Heart right ventricle (tissue), 16 donors: ENCODE measurements around the gene WNT4. TPM values are rescaled to one million over a fixed set of nuclear protein-coding genes. Genes with fewer than 3 reads are reported as not detected.
"Not testable (repeated sequence)": the region's sequence is repeated elsewhere in the genome, so short reads cannot be mapped to it uniquely, and the experiment has no call there.

Experiments
- ATAC-seq, 8 donors: fragments of 200-7000 bp; cut with Tn5 transposase; one replicate each; pipeline ENCODE4 v1.9.1; 2020; ENCODE audit warnings: mild to moderate bottlenecking in 8 of 8, moderate library complexity in 8 of 8, moderate number of reproducible peaks in 1 of 8
- DNase-seq, 2 donors: peaks; one replicate each; pipeline ENCODE4 v3.0.0-alpha.2; 2020
- H3K27ac ChIP-seq, 10 donors: fragments of 200-600 bp; sonication (generic) in 2 of 10; one replicate each; pipeline versions ENCODE4 v1.5.0 to v1.8.0; 2020 to 2022; ENCODE audit warnings: mild to moderate bottlenecking in 3 of 10
- H3K27me3 ChIP-seq, 7 donors: fragments of 200-600 bp; one replicate each; pipeline ENCODE4 v1.8.0; 2021 to 2022; ENCODE audit warnings: mild to moderate bottlenecking in 2 of 7
- H3K36me3 ChIP-seq, 9 donors: fragments of 200-600 bp; sonication (generic) in 1 of 9; one replicate each; pipeline versions ENCODE4 v1.5.0 to v1.8.0; 2020 to 2022; ENCODE audit warnings: mild to moderate bottlenecking in 2 of 9
- H3K4me1 ChIP-seq, 9 donors: fragments of 200-600 bp; sonication (generic) in 1 of 9; one replicate each; pipeline versions ENCODE4 v1.5.0 to v1.8.0; 2020 to 2022; ENCODE audit warnings: mild to moderate bottlenecking in 4 of 9
- H3K4me3 ChIP-seq, 10 donors: fragments of 200-600 bp; sonication (generic) in 2 of 10; one replicate each; pipeline versions ENCODE4 v1.5.0 to v1.8.0; 2020 to 2022; ENCODE audit warnings: mild to moderate bottlenecking in 7 of 10, moderate library complexity in 2 of 10
- H3K9me3 ChIP-seq, 11 donors: fragments of 200-600 bp in 10 of 11; sonication (generic) in 2 of 11; one replicate each; pipeline versions ENCODE4 v1.5.0 to v1.8.0; 2013 to 2022; ENCODE audit warnings: mild to moderate bottlenecking in 2 of 11, control low read depth in 1 of 11, moderate library complexity in 1 of 11
- CTCF ChIP-seq, 9 donors: fragments of 200-600 bp; sonication (generic) in 2 of 9; IDR thresholded peaks; one replicate each; pipeline versions ENCODE4 v1.5.0 to v1.8.0; 2021 to 2022; ENCODE audit warnings: antibody characterized with exemption in 9 of 9, mild to moderate bottlenecking in 5 of 9, moderate library complexity in 1 of 9
- WGBS, 2 donors: extraction: QIAGEN DNeasy Blood & Tissue Kit; methylation state at CpG; one replicate each; pipeline ENCODE4 v1.1.7; 2013; ENCODE audit warnings: inconsistent platforms in 1 of 2; 5-methylcytosine and 5-hydroxymethylcytosine counted together
- intact Hi-C, 10 donors: fragments of 100-400 bp; cut with DNase I; formaldehyde crosslinking; loops; one replicate each; pipeline versions ENCODE4 v1.11.1 to v1.14.2; 2022
- polyA plus RNA-seq, 2 donors: library from polyadenylated mRNA; stranded (reverse); fragments of 200-250 nt; gene quantifications; one replicate each; pipeline ENCODE4 v1.2.3, GENCODE V29; 2013
- total RNA-seq, 10 donors: library from RNA; stranded (reverse); fragmentation: NEBNext Ultra II Directional in 3 of 10; extraction: Animal tissue kit (Norgen Biotek cat#: 25700) in 3 of 10; gene quantifications; one replicate each; pipeline versions ENCODE4 v1.2.1 to v1.2.4, GENCODE V29; 2021 to 2023
- donor health status: Arrhythmogenic right ventricular cardiomyopathy.
- donor health status: ischemic (EF 13 %, LVEDD 7.1; RV severe dilation, severe dysfunction).
- donor health status: healthy with polysubstance abuse.
- donor health status: DM: no; HTN: yes; CAD: no.
- donor health status: DM: no; HTN: no; CAD: no.
- donor health status: ischemic (EF 25% LVEDD 6.9; RV normal size, moderate dysfunction).
- donor health status: ischemic (EF 25% LVEDD 5.7; RV mildly dilated, moderate dysfunction).
- donor health status: healthy.
- donor health status: DM: yes; HTN: yes; CAD: no.
- donor health status: Ischemic cardiomyopathy.
- donor health status: ischemic (EF 35%, LVEDD 5.7; RV mildly dilated, moderate dysfunction).
- donor health status: nonischemic (EF 11% LVEDD 7.7; RV severe dilation, severe dysfunction).
- donor health status: DM: yes; HTN: yes; CAD: no.
- donor health status: PGD.
- donor health status: ischemic (EF 29% LVEDD 5.4; RV normal size, mild dysfunction).
- donor health status: nonischemic (EF 23%, LVEDD 6.1; RV moderate dilation, normal function).

Gene WNT4
- total and polyA plus RNA-seq, 12 donors, result 0.06 to 0.16 TPM; not detected in 10

DNA sequence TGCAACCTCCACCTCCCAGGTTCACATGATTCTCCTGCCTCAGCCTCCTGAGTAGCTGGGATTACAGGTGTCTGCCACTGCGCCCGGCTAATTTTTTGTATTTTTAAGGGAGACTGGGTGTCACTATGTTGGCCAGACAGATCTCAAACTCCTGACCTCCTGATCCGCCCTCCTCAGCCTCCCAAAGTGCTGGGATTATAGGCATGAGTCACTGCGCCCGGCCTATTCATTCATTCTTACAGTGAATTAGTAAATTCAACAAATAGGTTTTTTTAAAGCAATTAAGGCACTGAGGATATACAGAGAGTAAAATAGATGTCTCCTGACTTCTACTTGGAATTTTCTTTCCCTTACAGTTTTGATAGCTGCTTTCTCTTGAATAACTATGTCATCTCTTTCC lies 46.9 kb downstream of the WNT4 start:
- no peak for TF ChIP-seq CTCF (IDR thresholded peaks at IDR 0.05)
- ATAC-seq, result no peak

DNA sequence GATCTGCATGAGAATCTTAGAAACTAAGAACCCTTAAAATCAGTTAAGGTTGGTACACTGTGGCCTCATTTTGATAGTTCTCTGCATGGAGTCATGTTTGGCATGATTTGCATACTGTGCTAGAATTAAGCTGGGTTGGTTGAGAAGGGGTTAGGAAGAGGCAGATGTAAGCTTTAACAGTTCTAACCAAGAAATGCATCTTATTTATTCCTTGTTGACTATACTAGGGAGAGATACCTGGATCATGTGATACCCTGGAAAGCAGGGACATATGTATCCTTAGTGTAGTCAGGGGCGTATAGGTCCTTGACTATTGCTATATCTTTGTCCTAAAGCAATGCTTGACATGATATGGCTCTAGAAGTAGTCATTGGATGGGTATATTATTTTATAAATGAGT lies 49.4 kb downstream of the WNT4 start:
- ATAC-seq, result no peak
- 93 to 100% methylated on average over 1 of the region's 1 CpG for WGBS, 2 donors
- Histone ChIP-seq H3K36me3 (peaks cover 0 to 95% (median 23%) of the 10 kb centered on the region in 9 donors), H3K4me3 (no peak overlapping the region), H3K27ac (no peak overlapping the region), H3K4me1 (peaks cover 8 to 46% (median 31%) of the 10 kb centered on the region in 9 donors), H3K9me3 (no peaks in the 10 kb centered on the region), H3K27me3 (no peaks in the 10 kb centered on the region)
- no peak for TF ChIP-seq CTCF (IDR thresholded peaks at IDR 0.05)
- intact Hi-C loops, result no loop called here
- DNase-seq, result no peak

More for the DNA sequence above, 46.9 kb downstream of the WNT4 start:
- Histone ChIP-seq H3K4me3 (no peak overlapping the region), H3K27me3 (no peaks in the 10 kb centered on the region), H3K9me3 (no peaks in the 10 kb centered on the region), H3K36me3 (peaks cover 0 to 96% (median 30%) of the 10 kb centered on the region in 9 donors), H3K27ac (no peak overlapping the region), H3K4me1 (peaks cover 0 to 34% (median 9%) of the 10 kb centered on the region in 9 donors)
- WGBS, 2 donors, result 90 to 94% methylated on average over 5 of the region's 5 CpGs
- intact Hi-C loops, result no loop called here
- DNase-seq, result no peak

- H3K27me3 ChIP-seq, H3K27ac ChIP-seq, H3K9me3 ChIP-seq, H3K4me3 ChIP-seq, intact Hi-C loops, DNase-seq: not testable (repeated sequence)
- ATAC-seq, result peak in 1 of 8 donors; percentile 38
- 68 to 76% methylated on average over 3 of the region's 3 CpGs for WGBS, 2 donors
- Histone ChIP-seq H3K36me3 (peaks cover 0 to 95% (median 26%) of the 10 kb centered on the region in 9 donors), H3K4me1 (peaks cover 10 to 59% (median 44%) of the 10 kb centered on the region in 9 donors)
Observed at GRCh38 chr1:22092026-22092768, 50.7 kb downstream of the WNT4 start.

GRCh38 chr1:22090867-22091266 lies 52.0 kb downstream of the WNT4 start:
- no peak overlapping the region for H3K27ac ChIP-seq
- TF ChIP-seq CTCF (IDR thresholded peaks at IDR 0.05), result no peak
- no peak for ATAC-seq
- intact Hi-C loops, result no loop called here
- no peak for DNase-seq
- no peaks in the 10 kb centered on the region for H3K27me3 ChIP-seq
- H3K9me3 ChIP-seq, result no peaks in the 10 kb centered on the region
- WGBS, 2 donors, result 81 to 83% methylated on average over 3 of the region's 3 CpGs
- no peak overlapping the region for H3K4me3 ChIP-seq
- H3K36me3 ChIP-seq, result peaks cover 0 to 95% (median 27%) of the 10 kb centered on the region in 9 donors
- peaks cover 10 to 71% (median 54%) of the 10 kb centered on the region in 9 donors for H3K4me1 ChIP-seq

GRCh38 chr1:22089787-22090186 lies 53.1 kb downstream of the WNT4 start:
- DNase-seq (no peak), ATAC-seq (peak in 1 of 8 donors; percentile 18)
- Histone ChIP-seq H3K4me1 (peaks cover 10 to 73% (median 54%) of the 10 kb centered on the region in 9 donors), H3K27me3 (no peaks in the 10 kb centered on the region), H3K36me3 (peaks cover 0 to 95% (median 29%) of the 10 kb centered on the region in 9 donors), H3K9me3 (no peaks in the 10 kb centered on the region), H3K27ac (peak overlapping the region in 3 of 10 donors; percentile 7 to 46 (median 24)), H3K4me3 (peak overlapping the region in 2 of 10 donors; percentile 2 to 7)
- 25 to 35% methylated on average over 6 of the region's 6 CpGs for WGBS, 2 donors
- TF ChIP-seq CTCF (IDR thresholded peaks at IDR 0.05), result no peak
- intact Hi-C loops, result no loop called here
